ENCODE measurements around the gene RPTOR.

DNA sequence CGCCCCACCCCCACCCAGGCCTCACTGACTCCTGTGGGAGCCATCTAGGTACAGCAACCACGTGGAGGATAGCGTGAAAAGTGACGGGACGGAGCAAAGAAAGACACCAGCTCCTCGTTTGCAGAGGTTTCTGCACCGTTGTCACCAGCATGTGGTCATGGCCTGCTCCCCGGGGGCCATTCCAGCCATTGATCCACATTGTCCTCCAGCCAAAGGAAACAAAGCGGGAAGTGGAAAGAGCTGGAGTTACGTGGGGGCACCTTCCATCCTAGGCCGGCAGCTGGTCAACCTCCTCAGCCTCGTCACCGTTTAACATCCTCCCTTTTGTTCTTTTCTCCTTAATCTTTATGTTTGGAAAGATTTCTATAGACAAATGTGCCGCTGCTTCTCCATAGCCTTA is 153.7 kb downstream of the RPTOR start:
- TF ChIP-seq EZH2 (IDR thresholded peaks at IDR 0.05; ENCODE audit: borderline replicate concordance, low read depth, low read length, severe bottlenecking) (no peak), POLR2AphosphoS5 (IDR thresholded peaks at IDR 0.05; ENCODE audit: insufficient read depth, low read depth, low read length) (no peak), POLR2A (IDR thresholded peaks at IDR 0.05; ENCODE audit: low read depth, low read length) (no peak), JUN (IDR thresholded peaks at IDR 0.05; ENCODE audit: borderline replicate concordance, insufficient read depth, insufficient read length, low read depth) (no peak)
- TF ChIP-seq, protein P1, sequence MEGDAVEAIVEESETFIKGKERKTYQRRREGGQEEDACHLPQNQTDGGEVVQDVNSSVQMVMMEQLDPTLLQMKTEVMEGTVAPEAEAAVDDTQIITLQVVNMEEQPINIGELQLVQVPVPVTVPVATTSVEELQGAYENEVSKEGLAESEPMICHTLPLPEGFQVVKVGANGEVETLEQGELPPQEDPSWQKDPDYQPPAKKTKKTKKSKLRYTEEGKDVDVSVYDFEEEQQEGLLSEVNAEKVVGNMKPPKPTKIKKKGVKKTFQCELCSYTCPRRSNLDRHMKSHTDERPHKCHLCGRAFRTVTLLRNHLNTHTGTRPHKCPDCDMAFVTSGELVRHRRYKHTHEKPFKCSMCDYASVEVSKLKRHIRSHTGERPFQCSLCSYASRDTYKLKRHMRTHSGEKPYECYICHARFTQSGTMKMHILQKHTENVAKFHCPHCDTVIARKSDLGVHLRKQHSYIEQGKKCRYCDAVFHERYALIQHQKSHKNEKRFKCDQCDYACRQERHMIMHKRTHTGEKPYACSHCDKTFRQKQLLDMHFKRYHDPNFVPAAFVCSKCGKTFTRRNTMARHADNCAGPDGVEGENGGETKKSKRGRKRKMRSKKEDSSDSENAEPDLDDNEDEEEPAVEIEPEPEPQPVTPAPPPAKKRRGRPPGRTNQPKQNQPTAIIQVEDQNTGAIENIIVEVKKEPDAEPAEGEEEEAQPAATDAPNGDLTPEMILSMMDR (IDR thresholded peaks at IDR 0.05; ENCODE audit: extremely low read depth in 1 of 2, insufficient read depth in 1 of 2, low read depth in 1 of 2, low read length in 2 of 2) = no peak

Measured in endothelial cell of umbilical vein (primary cell).